ENCODE results near the gene GSE1. TPM values are rescaled to one million over a fixed set of nuclear protein-coding genes. Genes with fewer than 3 reads are reported as not detected.

GSE1 gene
- total and polyA plus RNA-seq, 9 of the 15 experiments (the other 6 are each of a cell fraction or from before 2014, with no cell fraction given): 12.2 to 244 (median 57.9) TPM

GRCh38 chr16:85615014-85615851 lies 2.1 kb downstream of the GSE1 start (continued):
- peak; percentile 16; the same call in 1 of the 2 replicates for TF ChIP-seq ZNF592 (IDR thresholded peaks at IDR 0.05)
- TF ChIP-seq, protein P1, sequence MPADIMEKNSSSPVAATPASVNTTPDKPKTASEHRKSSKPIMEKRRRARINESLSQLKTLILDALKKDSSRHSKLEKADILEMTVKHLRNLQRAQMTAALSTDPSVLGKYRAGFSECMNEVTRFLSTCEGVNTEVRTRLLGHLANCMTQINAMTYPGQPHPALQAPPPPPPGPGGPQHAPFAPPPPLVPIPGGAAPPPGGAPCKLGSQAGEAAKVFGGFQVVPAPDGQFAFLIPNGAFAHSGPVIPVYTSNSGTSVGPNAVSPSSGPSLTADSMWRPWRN (IDR thresholded peaks at IDR 0.05; ENCODE audit: low read depth): no peak
- TF ChIP-seq, protein P2, sequence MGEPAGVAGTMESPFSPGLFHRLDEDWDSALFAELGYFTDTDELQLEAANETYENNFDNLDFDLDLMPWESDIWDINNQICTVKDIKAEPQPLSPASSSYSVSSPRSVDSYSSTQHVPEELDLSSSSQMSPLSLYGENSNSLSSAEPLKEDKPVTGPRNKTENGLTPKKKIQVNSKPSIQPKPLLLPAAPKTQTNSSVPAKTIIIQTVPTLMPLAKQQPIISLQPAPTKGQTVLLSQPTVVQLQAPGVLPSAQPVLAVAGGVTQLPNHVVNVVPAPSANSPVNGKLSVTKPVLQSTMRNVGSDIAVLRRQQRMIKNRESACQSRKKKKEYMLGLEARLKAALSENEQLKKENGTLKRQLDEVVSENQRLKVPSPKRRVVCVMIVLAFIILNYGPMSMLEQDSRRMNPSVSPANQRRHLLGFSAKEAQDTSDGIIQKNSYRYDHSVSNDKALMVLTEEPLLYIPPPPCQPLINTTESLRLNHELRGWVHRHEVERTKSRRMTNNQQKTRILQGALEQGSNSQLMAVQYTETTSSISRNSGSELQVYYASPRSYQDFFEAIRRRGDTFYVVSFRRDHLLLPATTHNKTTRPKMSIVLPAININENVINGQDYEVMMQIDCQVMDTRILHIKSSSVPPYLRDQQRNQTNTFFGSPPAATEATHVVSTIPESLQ (CRISPR knock-in tag; IDR thresholded peaks at IDR 0.05): no peak
- TF ChIP-seq THRAP3 (IDR thresholded peaks at IDR 0.05; ENCODE audit: borderline replicate concordance): 0 out of 2 replicates have a peak, but pooled peaks have one; percentile 23
- TF ChIP-seq SOX6 (IDR thresholded peaks at IDR 0.05): no peak
- peak; percentile 41; the same call in 1 of the 2 replicates for TF ChIP-seq KAT7 (CRISPR knock-in tag; IDR thresholded peaks at IDR 0.05; ENCODE audit: borderline replicate concordance)
- TF ChIP-seq ZNF583 (CRISPR knock-in tag; IDR thresholded peaks at IDR 0.05): no peak
- TF ChIP-seq ZNF431 (CRISPR knock-in tag; IDR thresholded peaks at IDR 0.05): no peak
- TF ChIP-seq ZEB2 (IDR thresholded peaks at IDR 0.05): peak; percentile 75
- TF ChIP-seq, protein P3, sequence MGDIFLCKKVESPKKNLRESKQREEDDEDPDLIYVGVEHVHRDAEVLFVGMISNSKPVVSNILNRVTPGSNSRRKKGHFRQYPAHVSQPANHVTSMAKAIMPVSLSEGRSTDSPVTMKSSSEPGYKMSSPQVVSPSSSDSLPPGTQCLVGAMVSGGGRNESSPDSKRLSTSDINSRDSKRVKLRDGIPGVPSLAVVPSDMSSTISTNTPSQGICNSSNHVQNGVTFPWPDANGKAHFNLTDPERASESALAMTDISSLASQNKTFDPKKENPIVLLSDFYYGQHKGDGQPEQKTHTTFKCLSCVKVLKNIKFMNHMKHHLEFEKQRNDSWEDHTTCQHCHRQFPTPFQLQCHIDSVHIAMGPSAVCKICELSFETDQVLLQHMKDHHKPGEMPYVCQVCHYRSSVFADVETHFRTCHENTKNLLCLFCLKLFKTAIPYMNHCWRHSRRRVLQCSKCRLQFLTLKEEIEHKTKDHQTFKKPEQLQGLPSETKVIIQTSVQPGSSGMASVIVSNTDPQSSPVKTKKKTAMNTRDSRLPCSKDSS (IDR thresholded peaks at IDR 0.05; ENCODE audit: low read depth, partially characterized antibody): no peak
- TF ChIP-seq KDM5B (IDR thresholded peaks at IDR 0.05; ENCODE audit: insufficient replicate concordance, low read depth, low read length): peak; percentile 54
- 0 out of 4 replicates have a peak, but pooled peaks of 1 of the 2 experiments have one; percentile 49 for TF ChIP-seq HDAC1 (IDR thresholded peaks at IDR 0.05)
- peak; percentile 70; the same call in 1 of the 2 replicates for TF ChIP-seq FOXP4 (CRISPR knock-in tag; IDR thresholded peaks at IDR 0.05; ENCODE audit: borderline replicate concordance)
- TF ChIP-seq, protein P4, sequence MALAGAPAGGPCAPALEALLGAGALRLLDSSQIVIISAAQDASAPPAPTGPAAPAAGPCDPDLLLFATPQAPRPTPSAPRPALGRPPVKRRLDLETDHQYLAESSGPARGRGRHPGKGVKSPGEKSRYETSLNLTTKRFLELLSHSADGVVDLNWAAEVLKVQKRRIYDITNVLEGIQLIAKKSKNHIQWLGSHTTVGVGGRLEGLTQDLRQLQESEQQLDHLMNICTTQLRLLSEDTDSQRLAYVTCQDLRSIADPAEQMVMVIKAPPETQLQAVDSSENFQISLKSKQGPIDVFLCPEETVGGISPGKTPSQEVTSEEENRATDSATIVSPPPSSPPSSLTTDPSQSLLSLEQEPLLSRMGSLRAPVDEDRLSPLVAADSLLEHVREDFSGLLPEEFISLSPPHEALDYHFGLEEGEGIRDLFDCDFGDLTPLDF (CRISPR knock-in tag; IDR thresholded peaks at IDR 0.05): no peak
